Measurements from ENCODE around the gene CAPZB.
A peak's percentile ranks its signal among the peaks of the same experiment; 100 is the strongest.
"Not testable (repeated sequence)": the region's sequence is repeated elsewhere in the genome, so short reads cannot be mapped to it uniquely, and the experiment has no call there.

CAPZB gene
- total RNA-seq = 140 to 153 reads per million in 2 donors

- DNase-seq = peak; percentile 95
These were observed at the start of gene CAPZB for GRCh38 chr1:19485362-19486187. Gene CAPZB, minus strand, starts transcription at chr1:19485539. Its CDS starts 101 bp downstream, at chr1:19485438.

- no peak for DNase-seq
These were observed 48.9 kb upstream of the CAPZB start for GRCh38 chr1:19534281-19534680.

GRCh38 chr1:19533626-19534025 lies 48.3 kb upstream of the CAPZB start:
- DNase-seq = no peak

GRCh38 chr1:19532519-19532918 lies 47.2 kb upstream of the CAPZB start:
- no peak for DNase-seq

GRCh38 chr1:19529664-19530063 lies 44.3 kb upstream of the CAPZB start:
- DNase-seq = no peak

GRCh38 chr1:19528438-19528837 lies 43.1 kb upstream of the CAPZB start:
- DNase-seq = no peak

GRCh38 chr1:19525607-19526545 lies 40.5 kb upstream of the CAPZB start:
- DNase-seq = no peak

- DNase-seq = no peak
These were observed 39.5 kb upstream of the CAPZB start for GRCh38 chr1:19524791-19525190.

- DNase-seq = not testable (repeated sequence)
These were observed 37.2 kb upstream of the CAPZB start for GRCh38 chr1:19522570-19522969.

- no peak for DNase-seq
These were observed 36.1 kb upstream of the CAPZB start for GRCh38 chr1:19521411-19521810.

GRCh38 chr1:19517017-19517416 lies 31.7 kb upstream of the CAPZB start:
- no peak for DNase-seq

GRCh38 chr1:19515201-19515600 lies 29.9 kb upstream of the CAPZB start:
- DNase-seq = no peak

GRCh38 chr1:19514391-19514831 lies 29.1 kb upstream of the CAPZB start:
- DNase-seq = no peak

GRCh38 chr1:19512545-19512944 lies 27.2 kb upstream of the CAPZB start:
- no peak for DNase-seq

- DNase-seq = no peak
These were observed 25.8 kb upstream of the CAPZB start for GRCh38 chr1:19511116-19511515.

- not testable (repeated sequence) for DNase-seq
These were observed 24.3 kb upstream of the CAPZB start for GRCh38 chr1:19509647-19510046.

GRCh38 chr1:19507516-19507915 lies 22.2 kb upstream of the CAPZB start:
- DNase-seq = no peak

- DNase-seq = no peak
These were observed 20.5 kb upstream of the CAPZB start for GRCh38 chr1:19505693-19506457.

GRCh38 chr1:19504796-19505692 lies 19.7 kb upstream of the CAPZB start:
- DNase-seq = no peak

- not testable (repeated sequence) for DNase-seq
These were observed 16.9 kb upstream of the CAPZB start for GRCh38 chr1:19502284-19502683.

GRCh38 chr1:19499887-19500286 lies 14.5 kb upstream of the CAPZB start:
- not testable (repeated sequence) for DNase-seq

- not testable (repeated sequence) for DNase-seq
These were observed 12.1 kb upstream of the CAPZB start for GRCh38 chr1:19497443-19497842.
